ENCODE data around the gene PDZRN4. TPM values are rescaled to one million over a fixed set of nuclear protein-coding genes. Genes with fewer than 3 reads are reported as not detected.
"Not testable (repeated sequence)": the region's sequence is repeated elsewhere in the genome, so short reads cannot be mapped to it uniquely, and the experiment has no call there.

Gene PDZRN4
- total RNA-seq, 1 donor from 2014 or later, result 0.14 TPM

DNA sequence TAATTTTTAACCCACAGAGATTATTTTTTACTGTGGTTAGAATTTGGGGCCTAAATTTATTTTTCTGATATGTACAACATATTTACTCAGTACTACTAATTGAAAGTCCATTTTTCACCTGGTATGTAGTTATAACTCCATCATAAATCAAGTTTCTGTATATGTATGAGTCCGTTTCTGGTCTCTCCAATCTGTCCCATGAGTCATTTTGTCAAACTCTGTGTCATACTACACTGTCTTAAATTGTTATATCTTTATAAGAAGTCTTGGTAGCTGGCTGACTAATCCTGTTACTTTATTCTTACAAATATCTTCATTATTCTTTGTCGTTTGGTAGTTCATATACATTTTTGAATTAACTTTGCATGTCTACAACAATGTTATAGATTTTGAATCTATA lies 344.0 kb downstream of the PDZRN4 start:
- no peak for DNase-seq
- H3K9me3 ChIP-seq (replicated peaks), result no peaks in the 10 kb centered on the region
- no peaks in the 10 kb centered on the region for H3K27me3 ChIP-seq (ENCODE audit: low read depth)
- H3K27ac ChIP-seq (replicated peaks), result no peak overlapping the region
- H3K4me1 ChIP-seq, result no peaks in the 10 kb centered on the region
- H3K4me3 ChIP-seq, result no peak overlapping the region
- no peak for TF ChIP-seq CTCF (IDR thresholded peaks at IDR 0.05; ENCODE audit: borderline replicate concordance)
- no peaks in the 10 kb centered on the region for H3K36me3 ChIP-seq
- intact Hi-C loops (cut with micrococcal nuclease), result no loop called here

DNA sequence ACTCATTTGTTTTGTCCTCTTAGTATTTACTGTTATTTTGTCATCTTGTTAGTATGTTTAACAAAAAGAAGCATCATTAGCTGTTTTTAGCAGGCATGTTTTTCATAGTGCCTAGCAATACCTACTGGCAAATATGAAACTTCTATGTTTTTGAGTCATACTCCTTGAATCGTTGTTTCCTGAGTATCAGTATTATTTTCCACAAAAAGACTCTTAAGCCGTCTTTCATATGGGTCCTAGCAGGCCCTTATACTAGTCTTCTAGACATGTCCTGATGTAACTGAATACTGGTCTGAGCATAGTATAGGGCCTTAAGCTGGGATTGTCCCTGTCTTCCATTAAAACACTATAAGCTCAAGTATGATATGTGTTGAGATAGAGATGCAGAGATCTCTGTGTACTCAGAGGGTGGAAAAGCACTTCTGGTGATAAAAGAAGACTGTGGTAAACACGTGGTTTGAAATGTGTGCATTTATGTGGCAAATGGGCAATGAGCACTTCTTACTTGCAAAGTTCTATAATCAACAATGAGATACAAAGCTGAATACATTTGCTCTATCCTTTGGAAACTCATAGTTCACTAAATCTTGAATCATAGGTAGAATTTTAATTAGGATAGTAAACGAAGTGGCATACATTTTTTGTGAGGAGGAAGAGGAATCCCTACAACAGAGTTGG lies 348.8 kb downstream of the PDZRN4 start:
- Histone ChIP-seq H3K27ac (replicated peaks) (no peak overlapping the region), H3K36me3 (no peaks in the 10 kb centered on the region), H3K27me3 (ENCODE audit: low read depth) (no peaks in the 10 kb centered on the region), H3K4me3 (no peak overlapping the region), H3K4me1 (no peaks in the 10 kb centered on the region), H3K9me3 (replicated peaks) (no peaks in the 10 kb centered on the region)
- DNase-seq, result no peak
- intact Hi-C loops (cut with micrococcal nuclease), result no loop called here
- no peak for TF ChIP-seq CTCF (IDR thresholded peaks at IDR 0.05; ENCODE audit: borderline replicate concordance)

DNA sequence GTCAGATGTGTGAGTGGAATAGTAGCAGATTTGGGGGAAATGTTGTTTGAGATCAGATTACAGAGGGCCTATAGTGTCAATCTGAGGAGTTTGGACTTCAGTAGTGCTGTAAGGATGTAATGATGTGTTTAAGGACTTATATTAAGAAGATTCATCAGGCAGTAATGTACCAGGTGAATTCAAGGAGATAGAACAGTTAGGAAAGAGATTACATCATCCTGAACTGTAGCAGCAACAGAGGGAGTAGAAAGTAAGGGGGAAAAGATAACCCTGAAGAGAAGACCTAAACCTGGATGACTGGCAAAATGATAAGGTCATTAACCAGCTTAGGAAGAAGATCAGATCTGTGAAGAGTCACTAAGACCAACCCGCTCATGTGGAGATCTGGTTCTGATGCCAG lies 349.4 kb downstream of the PDZRN4 start:
- H3K27ac ChIP-seq (replicated peaks), result no peak overlapping the region
- no peaks in the 10 kb centered on the region for H3K9me3 ChIP-seq (replicated peaks)
- no peak for DNase-seq
- no peak for TF ChIP-seq CTCF (IDR thresholded peaks at IDR 0.05; ENCODE audit: borderline replicate concordance)
- H3K4me3 ChIP-seq, result no peak overlapping the region
- intact Hi-C loops (cut with micrococcal nuclease), result no loop called here
- no peaks in the 10 kb centered on the region for H3K36me3 ChIP-seq
- H3K27me3 ChIP-seq (ENCODE audit: low read depth), result no peaks in the 10 kb centered on the region
- no peaks in the 10 kb centered on the region for H3K4me1 ChIP-seq

GRCh38 chr12:41545761-41546160 lies 357.6 kb downstream of the PDZRN4 start:
- Histone ChIP-seq H3K27ac (replicated peaks) (no peak overlapping the region), H3K36me3 (no peaks in the 10 kb centered on the region), H3K9me3 (replicated peaks) (no peaks in the 10 kb centered on the region), H3K4me3 (no peak overlapping the region), H3K27me3 (ENCODE audit: low read depth) (no peaks in the 10 kb centered on the region), H3K4me1 (no peaks in the 10 kb centered on the region)
- intact Hi-C loops (cut with micrococcal nuclease), result no loop called here
- DNase-seq, result no peak
- no peak for TF ChIP-seq CTCF (IDR thresholded peaks at IDR 0.05; ENCODE audit: borderline replicate concordance)

DNA sequence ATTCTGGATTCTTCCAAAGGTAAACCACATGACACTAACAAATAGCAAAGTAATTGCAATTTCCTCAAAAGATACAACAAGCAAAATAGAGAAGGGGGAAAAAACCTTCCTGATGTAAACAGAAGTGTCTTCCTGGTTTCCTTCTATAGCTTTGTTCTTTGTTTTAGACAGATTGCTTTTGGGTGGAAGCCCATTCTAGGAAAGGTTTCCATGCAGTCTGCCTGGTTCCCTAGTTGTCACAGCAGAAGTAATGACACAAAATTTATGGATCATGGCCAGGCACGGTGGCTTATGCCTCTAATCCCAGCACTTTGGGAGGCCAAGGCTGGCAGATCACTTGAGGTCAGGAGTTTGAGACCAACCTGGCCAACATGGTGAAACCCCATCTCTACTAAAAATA lies 359.0 kb downstream of the PDZRN4 start:
- intact Hi-C loops (cut with micrococcal nuclease); H3K4me1 ChIP-seq; H3K27ac ChIP-seq (replicated peaks); H3K9me3 ChIP-seq (replicated peaks); H3K36me3 ChIP-seq; H3K4me3 ChIP-seq; H3K27me3 ChIP-seq (ENCODE audit: low read depth); DNase-seq: not testable (repeated sequence)

DNA sequence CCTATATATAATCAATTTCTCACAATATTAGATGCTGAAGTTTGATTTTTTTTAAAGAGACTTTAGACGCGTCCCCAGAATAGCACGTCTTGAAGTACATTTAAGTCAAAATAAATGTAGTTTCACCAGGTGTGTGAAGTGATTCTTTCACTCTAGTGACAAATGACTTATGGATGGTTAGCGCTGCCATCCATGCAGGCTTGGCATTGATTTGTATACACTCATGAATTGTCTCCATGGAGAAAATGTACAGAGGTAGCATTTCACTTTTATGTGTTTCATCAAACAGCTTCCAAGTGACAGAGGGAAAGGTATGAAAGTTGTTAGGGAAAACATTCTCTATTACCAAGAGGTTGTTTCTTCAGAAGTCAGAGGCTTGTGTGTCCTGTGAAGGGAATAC lies 360.8 kb downstream of the PDZRN4 start:
- no peak overlapping the region for H3K27ac ChIP-seq (replicated peaks)
- TF ChIP-seq CTCF (IDR thresholded peaks at IDR 0.05; ENCODE audit: borderline replicate concordance), result no peak
- no peak for DNase-seq
- intact Hi-C loops (cut with micrococcal nuclease), result no loop called here
- H3K4me1 ChIP-seq, result no peaks in the 10 kb centered on the region
- no peaks in the 10 kb centered on the region for H3K9me3 ChIP-seq (replicated peaks)
- H3K27me3 ChIP-seq (ENCODE audit: low read depth), result no peaks in the 10 kb centered on the region
- no peak overlapping the region for H3K4me3 ChIP-seq
- H3K36me3 ChIP-seq, result no peaks in the 10 kb centered on the region

All from left ventricle myocardium inferior (tissue), 1 donor.